Measurements from ENCODE around the gene COX5B. TPM values are rescaled to one million over a fixed set of nuclear protein-coding genes. Genes with fewer than 3 reads are reported as not detected.
A peak's percentile ranks its signal among the peaks of the same experiment; 100 is the strongest.

Gene COX5B
- polyA plus RNA-seq, 2 donors: 442 to 656 TPM

- Histone ChIP-seq H3K9me3 (ENCODE audit: control insufficient read depth in 2 of 2, insufficient read depth in 1 of 2, low read depth in 1 of 2, low read length in 1 of 2) (no peaks in the 10 kb centered on the region), H3K4me3 (ENCODE audit: low read depth in 1 of 2, low read length in 2 of 2) (no peak overlapping the region), H3K27me3 (ENCODE audit: control insufficient read depth in 1 of 2, insufficient read depth in 2 of 2, low read length in 2 of 2) (no peaks in the 10 kb centered on the region), H3K36me3 (ENCODE audit: control insufficient read depth in 2 of 2, insufficient read depth in 2 of 2, low read length in 1 of 2) (peaks cover 2 to 28% of the 10 kb centered on the region in 2 donors), H3K27ac (ENCODE audit: low read depth in 2 of 2, low read length in 1 of 2) (no peak overlapping the region), H3K4me1 (ENCODE audit: control insufficient read depth in 2 of 2, insufficient read depth in 2 of 2, low read length in 1 of 2) (peaks cover 6 to 12% of the 10 kb centered on the region in 2 donors)
- 94 to 95% methylated on average over 20 of the region's 20 CpGs for WGBS, 2 donors
Measured at GRCh38 chr2:97660044-97660774, 14.3 kb downstream of the COX5B start.

GRCh38 chr2:97660775-97661389 is 15.0 kb downstream of the COX5B start:
- Histone ChIP-seq H3K27ac (ENCODE audit: low read depth in 2 of 2, low read length in 1 of 2) (no peak overlapping the region), H3K27me3 (ENCODE audit: control insufficient read depth in 1 of 2, insufficient read depth in 2 of 2, low read length in 2 of 2) (no peaks in the 10 kb centered on the region), H3K36me3 (ENCODE audit: control insufficient read depth in 2 of 2, insufficient read depth in 2 of 2, low read length in 1 of 2) (peaks cover 2 to 28% of the 10 kb centered on the region in 2 donors), H3K9me3 (ENCODE audit: control insufficient read depth in 2 of 2, insufficient read depth in 1 of 2, low read depth in 1 of 2, low read length in 1 of 2) (no peaks in the 10 kb centered on the region), H3K4me3 (ENCODE audit: low read depth in 1 of 2, low read length in 2 of 2) (no peak overlapping the region), H3K4me1 (ENCODE audit: control insufficient read depth in 2 of 2, insufficient read depth in 2 of 2, low read length in 1 of 2) (peaks cover 6 to 12% of the 10 kb centered on the region in 2 donors)
- 83 to 85% methylated on average over 18 of the region's 18 CpGs for WGBS, 2 donors

GRCh38 chr2:97661927-97662326 is 16.1 kb downstream of the COX5B start:
- 80 to 85% methylated on average over 6 of the region's 6 CpGs for WGBS, 2 donors
- Histone ChIP-seq H3K27ac (ENCODE audit: low read depth in 2 of 2, low read length in 1 of 2) (no peak overlapping the region), H3K4me3 (ENCODE audit: low read depth in 1 of 2, low read length in 2 of 2) (no peak overlapping the region), H3K4me1 (ENCODE audit: control insufficient read depth in 2 of 2, insufficient read depth in 2 of 2, low read length in 1 of 2) (peaks cover 6 to 12% of the 10 kb centered on the region in 2 donors), H3K9me3 (ENCODE audit: control insufficient read depth in 2 of 2, insufficient read depth in 1 of 2, low read depth in 1 of 2, low read length in 1 of 2) (no peaks in the 10 kb centered on the region), H3K36me3 (ENCODE audit: control insufficient read depth in 2 of 2, insufficient read depth in 2 of 2, low read length in 1 of 2) (peaks cover 2 to 25% of the 10 kb centered on the region in 2 donors), H3K27me3 (ENCODE audit: control insufficient read depth in 1 of 2, insufficient read depth in 2 of 2, low read length in 2 of 2) (no peaks in the 10 kb centered on the region)

DNA sequence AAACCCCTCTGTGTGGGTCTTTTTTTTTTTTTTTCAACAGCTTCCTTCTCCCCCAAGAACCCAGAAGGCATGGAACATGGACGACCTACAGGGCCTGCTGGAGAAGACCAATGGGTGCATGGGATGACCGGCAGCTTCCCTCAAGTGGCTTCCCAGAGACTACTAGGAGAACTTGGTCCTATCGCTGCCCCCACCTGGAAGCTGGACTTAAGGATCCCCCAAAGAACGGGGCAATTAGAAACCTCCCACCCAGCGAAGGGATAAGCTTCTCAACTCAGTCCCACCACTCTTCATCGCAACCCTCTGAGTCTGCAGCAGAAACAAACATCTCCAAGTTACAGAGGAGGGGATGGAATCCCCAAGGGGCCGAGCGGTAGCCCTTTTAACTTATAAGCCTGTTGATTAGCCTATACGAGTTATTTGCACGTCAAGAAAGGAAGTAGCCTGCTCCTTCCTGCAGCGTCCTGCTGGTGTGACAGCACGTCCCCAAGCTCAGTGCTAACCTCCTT is 16.6 kb downstream of the COX5B start:
- peak overlapping the region; percentile 97 to 98 for H3K27ac ChIP-seq (ENCODE audit: low read depth in 2 of 2, low read length in 1 of 2)
- peaks cover 2 to 20% of the 10 kb centered on the region in 2 donors for H3K36me3 ChIP-seq (ENCODE audit: control insufficient read depth in 2 of 2, insufficient read depth in 2 of 2, low read length in 1 of 2)
- 34 to 37% methylated on average over 12 of the region's 12 CpGs for WGBS, 2 donors
- H3K27me3 ChIP-seq (ENCODE audit: control insufficient read depth in 1 of 2, insufficient read depth in 2 of 2, low read length in 2 of 2): no peaks in the 10 kb centered on the region
- H3K4me3 ChIP-seq (ENCODE audit: low read depth in 1 of 2, low read length in 2 of 2): peak overlapping the region in 1 of 2 donors; percentile 67
- peaks cover 6 to 12% of the 10 kb centered on the region in 2 donors for H3K4me1 ChIP-seq (ENCODE audit: control insufficient read depth in 2 of 2, insufficient read depth in 2 of 2, low read length in 1 of 2)
- H3K9me3 ChIP-seq (ENCODE audit: control insufficient read depth in 2 of 2, insufficient read depth in 1 of 2, low read depth in 1 of 2, low read length in 1 of 2): no peaks in the 10 kb centered on the region

DNA sequence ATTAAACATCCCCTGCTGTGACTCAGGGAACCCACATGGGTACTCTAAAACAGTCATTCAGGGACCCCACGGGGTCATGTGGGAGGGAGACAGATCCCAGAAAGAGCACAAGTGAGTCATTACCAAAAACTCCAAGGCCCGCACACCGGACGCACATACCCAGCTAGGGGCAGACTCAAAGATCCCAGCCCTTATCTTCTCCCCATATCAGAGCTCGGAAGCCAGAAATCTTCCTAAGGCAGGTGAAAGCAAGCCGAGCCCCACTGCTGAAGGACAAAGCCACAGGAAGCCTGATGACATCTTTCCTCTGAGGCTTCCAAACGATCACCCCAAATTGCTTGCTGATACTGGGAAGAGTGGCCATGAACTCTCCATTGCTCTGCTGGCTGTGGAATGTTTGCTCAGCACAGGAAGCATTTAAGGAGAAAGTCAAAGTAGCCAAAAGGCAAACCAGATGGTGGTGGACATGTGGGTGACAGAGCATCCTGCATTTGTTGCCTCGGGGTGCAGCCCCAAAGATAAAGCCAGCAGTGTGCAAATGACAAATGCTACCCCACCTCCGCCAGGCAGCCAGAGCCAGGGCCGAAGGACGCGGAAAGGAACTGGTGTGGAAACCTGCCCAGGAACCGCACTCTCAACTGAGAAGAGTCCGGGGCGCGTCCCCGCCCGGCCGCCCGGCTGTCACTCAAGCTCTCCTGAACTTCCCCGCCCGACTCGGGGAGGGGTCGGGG is 17.2 kb downstream of the COX5B start:
- Histone ChIP-seq H3K4me1 (ENCODE audit: control insufficient read depth in 2 of 2, insufficient read depth in 2 of 2, low read length in 1 of 2) (peaks cover 6 to 12% of the 10 kb centered on the region in 2 donors), H3K36me3 (ENCODE audit: control insufficient read depth in 2 of 2, insufficient read depth in 2 of 2, low read length in 1 of 2) (peaks cover 2 to 16% of the 10 kb centered on the region in 2 donors), H3K4me3 (ENCODE audit: low read depth in 1 of 2, low read length in 2 of 2) (peak overlapping the region; percentile 67 to 72), H3K27me3 (ENCODE audit: control insufficient read depth in 1 of 2, insufficient read depth in 2 of 2, low read length in 2 of 2) (no peaks in the 10 kb centered on the region), H3K9me3 (ENCODE audit: control insufficient read depth in 2 of 2, insufficient read depth in 1 of 2, low read depth in 1 of 2, low read length in 1 of 2) (no peaks in the 10 kb centered on the region), H3K27ac (ENCODE audit: low read depth in 2 of 2, low read length in 1 of 2) (peak overlapping the region; percentile 97 to 98)
- WGBS, 2 donors: 0 to 1% methylated on average over 24 of the region's 24 CpGs

- WGBS, 2 donors: 0 to 1% methylated on average over 10 to 46 of the region's 46 CpGs
Measured at GRCh38 chr2:97663626-97663961, 17.7 kb downstream of the COX5B start.

DNA sequence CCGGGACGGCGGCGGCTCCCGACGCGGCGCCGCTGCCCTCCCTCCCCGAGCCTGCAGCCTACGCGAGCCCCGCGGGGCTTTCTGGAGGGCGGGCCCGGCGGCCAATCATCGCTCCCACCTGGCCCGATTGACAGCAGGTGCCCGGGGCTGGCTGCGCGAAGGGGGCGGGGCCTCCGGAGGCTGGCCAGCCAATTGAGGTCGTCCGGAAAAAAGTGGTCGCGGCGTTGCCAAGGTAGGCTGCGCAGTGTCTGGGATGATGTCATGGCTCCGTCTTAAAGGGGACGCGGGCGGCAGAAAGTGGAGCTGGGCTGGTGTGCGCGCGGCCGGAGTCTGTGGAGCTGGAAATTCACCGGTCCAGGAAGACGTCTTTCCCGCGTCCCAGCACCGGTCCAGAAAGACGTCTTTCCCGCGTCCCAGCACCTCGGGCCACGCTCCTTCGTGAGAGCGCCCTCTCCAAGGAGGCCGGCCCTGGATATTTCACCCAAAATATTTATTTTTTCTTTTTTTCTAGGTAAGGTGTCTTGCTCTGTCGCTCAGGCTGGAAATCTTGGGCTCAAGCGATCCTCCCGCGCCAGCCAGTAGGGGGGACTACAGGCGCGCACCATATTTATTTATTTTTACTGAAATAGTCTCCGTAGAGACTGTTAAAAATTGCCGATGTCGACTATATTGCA is 18.2 kb downstream of the COX5B start, which contains the start of gene ACTR1B:
Gene ACTR1B (minus strand): TSS at position 83 of the 674 bp plus-strand sequence. CDS start 154 bp downstream, outside the sequence.
- Histone ChIP-seq H3K4me1 (ENCODE audit: control insufficient read depth in 2 of 2, insufficient read depth in 2 of 2, low read length in 1 of 2) (peaks cover 6 to 12% of the 10 kb centered on the region in 2 donors), H3K9me3 (ENCODE audit: control insufficient read depth in 2 of 2, insufficient read depth in 1 of 2, low read depth in 1 of 2, low read length in 1 of 2) (no peaks in the 10 kb centered on the region), H3K36me3 (ENCODE audit: control insufficient read depth in 2 of 2, insufficient read depth in 2 of 2, low read length in 1 of 2) (peaks cover 0 to 7% of the 10 kb centered on the region in 2 donors), H3K4me3 (ENCODE audit: low read depth in 1 of 2, low read length in 2 of 2) (peak within 1 kb of the TSS; percentile 67 to 72), H3K27me3 (ENCODE audit: control insufficient read depth in 1 of 2, insufficient read depth in 2 of 2, low read length in 2 of 2) (no peaks in the 10 kb centered on the region), H3K27ac (ENCODE audit: low read depth in 2 of 2, low read length in 1 of 2) (peak within 1 kb of the TSS; percentile 97 to 98)
- 0 to 1% methylated on average over 45 to 60 of the region's 60 CpGs for WGBS, 2 donors

More at GRCh38 chr2:97663626-97663961, 17.7 kb downstream of the COX5B start:
- no peaks in the 10 kb centered on the region for H3K9me3 ChIP-seq (ENCODE audit: control insufficient read depth in 2 of 2, insufficient read depth in 1 of 2, low read depth in 1 of 2, low read length in 1 of 2)
- peak overlapping the region; percentile 67 to 72 for H3K4me3 ChIP-seq (ENCODE audit: low read depth in 1 of 2, low read length in 2 of 2)
- peaks cover 0 to 10% of the 10 kb centered on the region in 2 donors for H3K36me3 ChIP-seq (ENCODE audit: control insufficient read depth in 2 of 2, insufficient read depth in 2 of 2, low read length in 1 of 2)
- H3K4me1 ChIP-seq (ENCODE audit: control insufficient read depth in 2 of 2, insufficient read depth in 2 of 2, low read length in 1 of 2): peaks cover 6 to 12% of the 10 kb centered on the region in 2 donors
- H3K27me3 ChIP-seq (ENCODE audit: control insufficient read depth in 1 of 2, insufficient read depth in 2 of 2, low read length in 2 of 2): no peaks in the 10 kb centered on the region
- H3K27ac ChIP-seq (ENCODE audit: low read depth in 2 of 2, low read length in 1 of 2): peak overlapping the region; percentile 97 to 98

DNA sequence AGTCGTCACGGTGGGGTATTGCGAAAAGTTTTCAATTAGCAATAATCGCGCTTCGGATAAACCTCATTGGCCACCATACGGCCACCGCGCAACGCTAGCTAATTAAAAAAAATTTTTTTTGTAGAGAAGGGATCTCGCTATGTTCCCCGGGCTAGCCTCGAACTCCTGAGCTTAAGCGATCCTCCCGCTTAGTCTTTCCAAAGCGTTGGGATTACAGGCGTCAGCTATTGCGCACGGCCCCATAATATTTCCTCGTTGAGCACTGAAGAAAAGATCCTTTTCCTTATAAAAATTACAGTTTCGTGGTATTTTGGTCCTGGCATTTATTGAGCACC is 18.7 kb downstream of the COX5B start:
- WGBS, 2 donors: 6 to 7% methylated on average over 21 of the region's 21 CpGs
- Histone ChIP-seq H3K27ac (ENCODE audit: low read depth in 2 of 2, low read length in 1 of 2) (peak overlapping the region; percentile 97 to 98), H3K27me3 (ENCODE audit: control insufficient read depth in 1 of 2, insufficient read depth in 2 of 2, low read length in 2 of 2) (no peaks in the 10 kb centered on the region), H3K9me3 (ENCODE audit: control insufficient read depth in 2 of 2, insufficient read depth in 1 of 2, low read depth in 1 of 2, low read length in 1 of 2) (no peaks in the 10 kb centered on the region), H3K4me3 (ENCODE audit: low read depth in 1 of 2, low read length in 2 of 2) (peak overlapping the region; percentile 67 to 72), H3K36me3 (ENCODE audit: control insufficient read depth in 2 of 2, insufficient read depth in 2 of 2, low read length in 1 of 2) (peaks cover 0 to 5% of the 10 kb centered on the region in 2 donors), H3K4me1 (ENCODE audit: control insufficient read depth in 2 of 2, insufficient read depth in 2 of 2, low read length in 1 of 2) (peaks cover 6 to 12% of the 10 kb centered on the region in 2 donors)

DNA sequence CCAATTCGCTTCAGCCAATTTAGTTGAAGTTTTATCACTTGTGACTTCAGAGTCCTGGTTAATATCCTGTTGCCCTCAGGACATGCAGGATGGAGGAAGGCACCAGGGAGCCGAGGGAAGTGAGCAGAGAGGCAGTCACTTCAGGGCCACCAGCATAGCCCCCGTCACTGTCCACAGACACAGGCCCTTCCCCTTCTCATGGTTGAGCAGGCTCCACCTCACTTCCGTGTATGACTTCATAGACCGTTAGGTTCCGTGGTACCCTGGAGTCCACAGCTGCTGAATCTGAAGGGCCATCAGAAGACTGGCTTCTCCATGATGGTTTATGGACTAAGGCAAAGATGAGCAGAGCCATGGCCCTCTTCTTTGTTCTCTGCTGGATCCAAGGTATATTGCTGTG is 23.6 kb downstream of the COX5B start, which contains the start of gene C2orf92:
Gene C2orf92 (plus strand): TSS at position 266 of the 400 bp plus-strand sequence. CDS start 76 bp downstream, at position 342.
- Histone ChIP-seq H3K4me3 (ENCODE audit: low read depth in 1 of 2, low read length in 2 of 2) (no peak within 1 kb of the TSS), H3K4me1 (ENCODE audit: control insufficient read depth in 2 of 2, insufficient read depth in 2 of 2, low read length in 1 of 2) (no peaks in the 10 kb centered on the region), H3K27ac (ENCODE audit: low read depth in 2 of 2, low read length in 1 of 2) (no peak within 1 kb of the TSS), H3K9me3 (ENCODE audit: control insufficient read depth in 2 of 2, insufficient read depth in 1 of 2, low read depth in 1 of 2, low read length in 1 of 2) (no peaks in the 10 kb centered on the region), H3K36me3 (ENCODE audit: control insufficient read depth in 2 of 2, insufficient read depth in 2 of 2, low read length in 1 of 2) (peaks cover 0 to 4% of the 10 kb centered on the region in 2 donors), H3K27me3 (ENCODE audit: control insufficient read depth in 1 of 2, insufficient read depth in 2 of 2, low read length in 2 of 2) (no peaks in the 10 kb centered on the region)
- WGBS, 2 donors: 90 to 93% methylated on average over 6 of the region's 6 CpGs

All from esophagus (tissue), 2 donors.